Stimulated activated CD4-positive, alpha-beta T cell treated with anti-CD3 and anti-CD28 coated beads, Interleukin-2, amount 100 ng/mL, for 4 hours (primary cell): ENCODE results near the gene KLHL40.

Source experiments
- DNase-seq: peaks from one replicate; pipeline ENCODE4 v3.0.0-alpha.2; 2020; ENCODE audit warnings: low read depth

KLHL40 gene

GRCh38 chr3:42668793-42669217 lies 16.5 kb upstream of the KLHL40 start:
- DNase-seq: no peak

GRCh38 chr3:42670051-42670576 lies 15.2 kb upstream of the KLHL40 start:
- DNase-seq: no peak

- DNase-seq: no peak
These were observed 14.7 kb upstream of the KLHL40 start for GRCh38 chr3:42670670-42671069.

- DNase-seq: no peak
These were observed 12.8 kb upstream of the KLHL40 start for GRCh38 chr3:42672515-42672914.

GRCh38 chr3:42673082-42673481 lies 12.3 kb upstream of the KLHL40 start:
- no peak for DNase-seq

GRCh38 chr3:42674146-42674545 lies 11.2 kb upstream of the KLHL40 start:
- no peak for DNase-seq

- no peak for DNase-seq
These were observed 9.4 kb upstream of the KLHL40 start for GRCh38 chr3:42675909-42676308.

- no peak for DNase-seq
These were observed 6.9 kb upstream of the KLHL40 start for GRCh38 chr3:42678447-42678846.

GRCh38 chr3:42680271-42680670 lies 5.1 kb upstream of the KLHL40 start:
- DNase-seq: no peak

- DNase-seq: no peak
These were observed 4.5 kb upstream of the KLHL40 start for GRCh38 chr3:42680806-42681205.

- DNase-seq: no peak
These were observed 3.8 kb upstream of the KLHL40 start for GRCh38 chr3:42681361-42682038.

GRCh38 chr3:42682301-42683070 lies 2.9 kb upstream of the KLHL40 start:
- no peak for DNase-seq

- DNase-seq: no peak
These were observed 1.3 kb upstream of the KLHL40 start for GRCh38 chr3:42683875-42684598.

GRCh38 chr3:42684632-42685362 lies 540 bp upstream of the KLHL40 start:
- no peak for DNase-seq

GRCh38 chr3:42685891-42686820 lies 819 bp downstream of the KLHL40 start:
- DNase-seq: no peak

GRCh38 chr3:42686832-42687650 lies 1.7 kb downstream of the KLHL40 start:
- DNase-seq: no peak

- DNase-seq: no peak
These were observed 2.7 kb downstream of the KLHL40 start for GRCh38 chr3:42688016-42688415.

GRCh38 chr3:42688487-42689420 lies 3.4 kb downstream of the KLHL40 start:
- no peak for DNase-seq
